MM.1S (cell line): ENCODE data around the gene FUCA1.
A peak's percentile ranks its signal among the peaks of the same experiment; 100 is the strongest.

Experiments used
- DNase-seq: peaks from one replicate; pipeline ENCODE4 v3.0.0-alpha.2; 2015
- H2AFZ ChIP-seq: fragments of 300-600 bp; sonication (generic); 2 replicates; pipeline ENCODE4 v1.6.0; 2016; ENCODE audit warnings: antibody characterized with exemption, low read length
- H3F3A ChIP-seq: fragments of 300-600 bp; sonication (generic); 2 replicates; pipeline ENCODE4 v1.6.1; 2016; ENCODE audit warnings: mild to moderate bottlenecking, antibody characterized with exemption, low read length, moderate library complexity, mixed read lengths; ENCODE audit not compliant: insufficient read depth
- H3K27ac ChIP-seq: fragments of 300-600 bp; sonication (generic); 2 replicates; pipeline ENCODE4 v1.5.1; 2016; ENCODE audit warnings: mild to moderate bottlenecking, low read length
- H3K27me3 ChIP-seq: fragments of 300-600 bp; sonication (generic); replicated peaks from 2 replicates; pipeline ENCODE4 v1.6.0; 2016; ENCODE audit warnings: low read length; ENCODE audit not compliant: insufficient read depth
- H3K36me3 ChIP-seq: fragments of 300-600 bp; sonication (generic); replicated peaks from 2 replicates; pipeline ENCODE4 v1.6.1; 2016; ENCODE audit warnings: mild to moderate bottlenecking, low read length, mixed read lengths; ENCODE audit not compliant: insufficient read depth
- H3K4me1 ChIP-seq: fragments of 300-600 bp; sonication (generic); 2 replicates; pipeline ENCODE4 v1.6.1; 2016; ENCODE audit warnings: low read length, mixed read lengths
- H3K4me2 ChIP-seq: fragments of 300-600 bp; sonication (generic); 2 replicates; pipeline ENCODE4 v1.6.0; 2016; ENCODE audit warnings: low read depth, low read length
- H3K4me3 ChIP-seq: fragments of 300-600 bp; sonication (generic); 2 replicates; pipeline ENCODE4 v1.5.1; 2016; ENCODE audit warnings: low read length, mixed read lengths
- H3K79me2 ChIP-seq: fragments of 300-600 bp; sonication (generic); 2 replicates; pipeline ENCODE4 v1.6.1; 2016; ENCODE audit warnings: mixed run types, low read length, mixed read lengths
- H3K9ac ChIP-seq: fragments of 300-600 bp; sonication (generic); 2 replicates; pipeline ENCODE4 v1.6.1; 2016; ENCODE audit warnings: low read length, mixed read lengths
- H3K9me2 ChIP-seq: fragments of 300-600 bp; sonication (generic); replicated peaks from 2 replicates; pipeline ENCODE4 v1.6.1; 2016; ENCODE audit warnings: mild to moderate bottlenecking, low read length, mixed read lengths; ENCODE audit not compliant: insufficient read depth
- H3K9me3 ChIP-seq: fragments of 300-600 bp; sonication (generic); replicated peaks from 2 replicates; pipeline ENCODE4 v1.6.1; 2016; ENCODE audit warnings: mild to moderate bottlenecking, low read length, mixed read lengths; ENCODE audit not compliant: insufficient read depth
- H4K20me1 ChIP-seq: fragments of 300-600 bp; sonication (generic); 2 replicates; pipeline ENCODE4 v1.6.1; 2016; ENCODE audit warnings: mild to moderate bottlenecking, low read length, moderate library complexity, mixed read lengths; ENCODE audit not compliant: insufficient read depth
- CTCF ChIP-seq: fragments of 300-600 bp; sonication (generic); IDR thresholded peaks from 2 replicates; pipeline ENCODE4 v1.5.1; 2016; ENCODE audit warnings: antibody characterized with exemption, low read length, mixed read lengths
- EZH2 ChIP-seq: fragments of 300-600 bp; sonication (generic); optimal IDR thresholded peaks from 2 replicates; pipeline ENCODE3; 2017; ENCODE audit warnings: low read depth, mild to moderate bottlenecking, antibody characterized with exemption, low read length, mixed read lengths
- EZH2phosphoT487 ChIP-seq: fragments of 300-600 bp; sonication (generic); IDR thresholded peaks from 2 replicates; pipeline ENCODE4 v1.6.1; 2018; ENCODE audit warnings: antibody characterized with exemption, low read length

FUCA1 gene

GRCh38 chr1:23895993-23896392 lies 27.9 kb upstream of the FUCA1 start:
- no peak for DNase-seq
- Histone ChIP-seq H4K20me1 (no peaks in the 10 kb centered on the region), H3K4me2 (no peak overlapping the region), H3K36me3 (no peaks in the 10 kb centered on the region), H3K27me3 (no peaks in the 10 kb centered on the region), H3K9ac (no peak overlapping the region), H3K9me3 (no peaks in the 10 kb centered on the region), H2AFZ (no peak overlapping the region), H3K9me2 (no peaks in the 10 kb centered on the region), H3K4me3 (no peak overlapping the region), H3K79me2 (no peaks in the 10 kb centered on the region), H3K4me1 (peaks cover 6% of the 10 kb centered on the region; the same call in 1 of the 2 replicates), H3K27ac (no peak overlapping the region), H3F3A (no peaks in the 10 kb centered on the region)
- TF ChIP-seq CTCF (no peak), EZH2phosphoT487 (no peak), EZH2 (no peak)

GRCh38 chr1:23895082-23895481 lies 27.0 kb upstream of the FUCA1 start:
- Histone ChIP-seq H3K27me3 (no peaks in the 10 kb centered on the region), H4K20me1 (no peaks in the 10 kb centered on the region), H3K4me1 (peaks cover 6% of the 10 kb centered on the region; the same call in 1 of the 2 replicates), H3K9me2 (no peaks in the 10 kb centered on the region), H3K79me2 (no peaks in the 10 kb centered on the region), H3K27ac (no peak overlapping the region), H3K9me3 (no peaks in the 10 kb centered on the region), H3K9ac (no peak overlapping the region), H2AFZ (no peak overlapping the region), H3K4me3 (no peak overlapping the region), H3F3A (no peaks in the 10 kb centered on the region), H3K4me2 (no peak overlapping the region), H3K36me3 (no peaks in the 10 kb centered on the region)
- DNase-seq: no peak
- TF ChIP-seq EZH2phosphoT487 (no peak), EZH2 (no peak), CTCF (no peak)

DNA sequence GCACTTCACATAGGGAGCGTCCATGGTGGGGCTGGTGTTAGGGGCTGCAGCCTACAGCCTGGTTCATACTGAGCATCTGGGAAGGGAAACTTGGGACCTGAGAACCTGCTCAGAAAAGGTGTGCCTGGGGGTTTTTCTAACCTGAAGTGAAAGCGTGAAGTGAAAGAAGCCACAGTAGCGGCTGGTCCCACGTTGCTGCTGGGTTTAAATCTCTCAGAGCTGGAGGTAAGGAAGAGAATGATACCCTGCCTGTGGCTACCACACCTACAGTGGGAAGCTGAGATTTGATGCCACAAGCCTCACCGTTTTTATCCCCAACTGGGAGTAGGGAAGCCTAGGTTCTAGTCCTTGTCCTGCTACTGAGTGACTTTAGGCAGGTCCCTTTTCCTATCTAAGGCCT lies 21.0 kb upstream of the FUCA1 start:
- H3K9ac ChIP-seq: no peak overlapping the region
- no peaks in the 10 kb centered on the region for H4K20me1 ChIP-seq
- peak; percentile 51 for DNase-seq
- no peaks in the 10 kb centered on the region for H3K79me2 ChIP-seq
- H3K9me3 ChIP-seq: no peaks in the 10 kb centered on the region
- H3K4me1 ChIP-seq: peaks cover 6% of the 10 kb centered on the region
- no peak overlapping the region for H3K4me3 ChIP-seq
- H3K36me3 ChIP-seq: no peaks in the 10 kb centered on the region
- no peak overlapping the region for H3K4me2 ChIP-seq
- no peaks in the 10 kb centered on the region for H3K9me2 ChIP-seq
- no peaks in the 10 kb centered on the region for H3K27me3 ChIP-seq
- H3F3A ChIP-seq: peaks cover 11% of the 10 kb centered on the region
- no peak overlapping the region for H3K27ac ChIP-seq
- H2AFZ ChIP-seq: no peak overlapping the region
- TF ChIP-seq CTCF (no peak), EZH2phosphoT487 (no peak), EZH2 (no peak)
